HCT116 (cell line): ENCODE data around the gene ARHGEF1.

Source experiments
- CTCF ChIP-seq, 3 experiments: fragments of 200-600 bp in 1 of 3; sonication (generic) in 1 of 3; IDR thresholded peaks in 2 of 3; conservative IDR thresholded peaks in 1 of 3; 2 replicates each; pipeline ENCODE4 v1.5.1; 2012 to 2017; ENCODE audit warnings: low read depth in 2 of 3, low read length in 2 of 3, antibody characterized with exemption in 1 of 3, borderline replicate concordance in 1 of 3, control low read depth in 1 of 3, mild to moderate bottlenecking in 1 of 3, mixed read lengths in 1 of 3, mixed run types in 1 of 3, moderate library complexity in 1 of 3; ENCODE audit not compliant: insufficient read depth in 1 of 3
- EGR1 ChIP-seq: IDR thresholded peaks from 2 replicates; pipeline ENCODE4 v1.6.1; 2012; ENCODE audit warnings: low read depth
- EZH2 ChIP-seq: fragments of 200-600 bp; sonication (generic); IDR thresholded peaks from 2 replicates; pipeline ENCODE4 v1.6.1; 2017; ENCODE audit warnings: antibody characterized with exemption, mixed run types
- POLR2A ChIP-seq: IDR thresholded peaks from 2 replicates; pipeline ENCODE4 v1.7.0; 2011; ENCODE audit warnings: borderline replicate concordance; ENCODE audit not compliant: insufficient read depth, insufficient read length; ENCODE audit errors: extremely low read depth
- SP1 ChIP-seq: IDR thresholded peaks from 2 replicates; pipeline ENCODE4 v1.6.1; 2012; ENCODE audit warnings: low read depth
- SRF ChIP-seq: IDR thresholded peaks from 2 replicates; pipeline ENCODE4 v1.6.1; 2012; ENCODE audit warnings: low read depth
- TF ChIP-seq, protein P1 (sequence below): IDR thresholded peaks from 2 replicates; pipeline ENCODE4 v1.6.1; 2012; ENCODE audit warnings: low read depth

GRCh38 chr19:41934849-41935374 lies 51.9 kb downstream of the ARHGEF1 start:
- no peak for TF ChIP-seq EZH2
- peak; percentile 82 to 97 (median 93) for TF ChIP-seq CTCF (IDR thresholded peaks at IDR 0.05 in 2 of 3, conservative IDR thresholded peaks at IDR 0.05 in 1 of 3; ENCODE audit: borderline replicate concordance in 1 of 3, insufficient read depth in 1 of 3, low read depth in 2 of 3, low read length in 2 of 3)
- TF ChIP-seq SRF, result no peak
- TF ChIP-seq POLR2A, result no peak
- TF ChIP-seq SP1, result no peak
- no peak for TF ChIP-seq EGR1
- TF ChIP-seq, protein P1, sequence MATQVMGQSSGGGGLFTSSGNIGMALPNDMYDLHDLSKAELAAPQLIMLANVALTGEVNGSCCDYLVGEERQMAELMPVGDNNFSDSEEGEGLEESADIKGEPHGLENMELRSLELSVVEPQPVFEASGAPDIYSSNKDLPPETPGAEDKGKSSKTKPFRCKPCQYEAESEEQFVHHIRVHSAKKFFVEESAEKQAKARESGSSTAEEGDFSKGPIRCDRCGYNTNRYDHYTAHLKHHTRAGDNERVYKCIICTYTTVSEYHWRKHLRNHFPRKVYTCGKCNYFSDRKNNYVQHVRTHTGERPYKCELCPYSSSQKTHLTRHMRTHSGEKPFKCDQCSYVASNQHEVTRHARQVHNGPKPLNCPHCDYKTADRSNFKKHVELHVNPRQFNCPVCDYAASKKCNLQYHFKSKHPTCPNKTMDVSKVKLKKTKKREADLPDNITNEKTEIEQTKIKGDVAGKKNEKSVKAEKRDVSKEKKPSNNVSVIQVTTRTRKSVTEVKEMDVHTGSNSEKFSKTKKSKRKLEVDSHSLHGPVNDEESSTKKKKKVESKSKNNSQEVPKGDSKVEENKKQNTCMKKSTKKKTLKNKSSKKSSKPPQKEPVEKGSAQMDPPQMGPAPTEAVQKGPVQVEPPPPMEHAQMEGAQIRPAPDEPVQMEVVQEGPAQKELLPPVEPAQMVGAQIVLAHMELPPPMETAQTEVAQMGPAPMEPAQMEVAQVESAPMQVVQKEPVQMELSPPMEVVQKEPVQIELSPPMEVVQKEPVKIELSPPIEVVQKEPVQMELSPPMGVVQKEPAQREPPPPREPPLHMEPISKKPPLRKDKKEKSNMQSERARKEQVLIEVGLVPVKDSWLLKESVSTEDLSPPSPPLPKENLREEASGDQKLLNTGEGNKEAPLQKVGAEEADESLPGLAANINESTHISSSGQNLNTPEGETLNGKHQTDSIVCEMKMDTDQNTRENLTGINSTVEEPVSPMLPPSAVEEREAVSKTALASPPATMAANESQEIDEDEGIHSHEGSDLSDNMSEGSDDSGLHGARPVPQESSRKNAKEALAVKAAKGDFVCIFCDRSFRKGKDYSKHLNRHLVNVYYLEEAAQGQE, result no peak
